ENCODE results near the gene TRIM56. TPM values are rescaled to one million over a fixed set of nuclear protein-coding genes. Genes with fewer than 3 reads are reported as not detected.

Gene TRIM56
- total RNA-seq, 1 experiment from 2014 or later: 23.1 TPM

DNA sequence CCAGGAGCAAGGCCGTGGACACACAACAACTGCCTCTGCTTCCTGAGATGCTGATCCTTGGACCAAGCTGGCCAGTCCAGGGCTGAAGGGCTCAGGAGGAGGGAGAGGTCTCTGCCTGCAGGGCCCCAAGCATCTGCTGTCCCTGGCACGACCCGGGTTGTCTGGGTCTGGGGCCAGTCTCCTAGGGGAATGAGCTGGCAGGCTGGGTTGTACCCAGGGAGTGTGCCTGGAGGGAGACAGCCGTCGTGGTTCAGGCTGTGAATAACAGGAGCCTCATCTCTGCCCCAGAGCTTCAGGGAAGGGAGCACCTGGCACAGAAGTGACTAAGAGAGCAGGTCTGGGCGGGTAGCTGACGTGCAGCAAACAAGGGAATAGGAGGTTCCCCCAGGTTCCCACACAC lies 23.7 kb downstream of the TRIM56 start (continued):
- TF ChIP-seq, protein P1, sequence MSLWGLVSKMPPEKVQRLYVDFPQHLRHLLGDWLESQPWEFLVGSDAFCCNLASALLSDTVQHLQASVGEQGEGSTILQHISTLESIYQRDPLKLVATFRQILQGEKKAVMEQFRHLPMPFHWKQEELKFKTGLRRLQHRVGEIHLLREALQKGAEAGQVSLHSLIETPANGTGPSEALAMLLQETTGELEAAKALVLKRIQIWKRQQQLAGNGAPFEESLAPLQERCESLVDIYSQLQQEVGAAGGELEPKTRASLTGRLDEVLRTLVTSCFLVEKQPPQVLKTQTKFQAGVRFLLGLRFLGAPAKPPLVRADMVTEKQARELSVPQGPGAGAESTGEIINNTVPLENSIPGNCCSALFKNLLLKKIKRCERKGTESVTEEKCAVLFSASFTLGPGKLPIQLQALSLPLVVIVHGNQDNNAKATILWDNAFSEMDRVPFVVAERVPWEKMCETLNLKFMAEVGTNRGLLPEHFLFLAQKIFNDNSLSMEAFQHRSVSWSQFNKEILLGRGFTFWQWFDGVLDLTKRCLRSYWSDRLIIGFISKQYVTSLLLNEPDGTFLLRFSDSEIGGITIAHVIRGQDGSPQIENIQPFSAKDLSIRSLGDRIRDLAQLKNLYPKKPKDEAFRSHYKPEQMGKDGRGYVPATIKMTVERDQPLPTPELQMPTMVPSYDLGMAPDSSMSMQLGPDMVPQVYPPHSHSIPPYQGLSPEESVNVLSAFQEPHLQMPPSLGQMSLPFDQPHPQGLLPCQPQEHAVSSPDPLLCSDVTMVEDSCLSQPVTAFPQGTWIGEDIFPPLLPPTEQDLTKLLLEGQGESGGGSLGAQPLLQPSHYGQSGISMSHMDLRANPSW (CRISPR knock-in tag; conservative IDR thresholded peaks at IDR 0.05; ENCODE audit: low read depth): no peak
- TF ChIP-seq ZBTB21 (CRISPR knock-in tag; IDR thresholded peaks at IDR 0.05; ENCODE audit: borderline replicate concordance) (no peak), FOXJ3 (CRISPR knock-in tag; IDR thresholded peaks at IDR 0.05; ENCODE audit: borderline replicate concordance) (no peak)
- TF ChIP-seq, protein P2, sequence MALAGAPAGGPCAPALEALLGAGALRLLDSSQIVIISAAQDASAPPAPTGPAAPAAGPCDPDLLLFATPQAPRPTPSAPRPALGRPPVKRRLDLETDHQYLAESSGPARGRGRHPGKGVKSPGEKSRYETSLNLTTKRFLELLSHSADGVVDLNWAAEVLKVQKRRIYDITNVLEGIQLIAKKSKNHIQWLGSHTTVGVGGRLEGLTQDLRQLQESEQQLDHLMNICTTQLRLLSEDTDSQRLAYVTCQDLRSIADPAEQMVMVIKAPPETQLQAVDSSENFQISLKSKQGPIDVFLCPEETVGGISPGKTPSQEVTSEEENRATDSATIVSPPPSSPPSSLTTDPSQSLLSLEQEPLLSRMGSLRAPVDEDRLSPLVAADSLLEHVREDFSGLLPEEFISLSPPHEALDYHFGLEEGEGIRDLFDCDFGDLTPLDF (CRISPR knock-in tag; IDR thresholded peaks at IDR 0.05): no peak

DNA sequence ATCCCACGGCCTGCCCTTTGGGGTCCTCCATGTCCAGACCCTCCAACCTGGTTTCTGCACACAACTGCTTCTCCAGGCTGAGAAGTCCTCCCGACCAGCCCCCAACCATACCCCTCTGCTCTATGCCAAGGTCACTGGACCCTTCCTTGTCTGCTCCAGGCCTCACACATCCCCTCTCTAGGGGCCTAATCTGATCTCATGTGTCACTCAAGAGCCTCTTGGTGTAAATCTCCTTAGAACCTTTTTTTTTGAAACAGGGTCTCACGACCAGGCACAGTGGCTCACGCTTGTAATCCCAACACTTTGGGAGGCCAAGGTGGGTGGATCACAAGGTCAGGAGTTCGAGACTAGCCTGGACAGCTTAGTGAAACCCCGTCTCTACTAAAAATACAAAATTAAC lies 24.1 kb downstream of the TRIM56 start:
- Mint-ChIP-seq H3K4me1 (no peaks in the 10 kb centered on the region), H3K4me3 (no peak overlapping the region), H3K27ac (no peak overlapping the region), H3K9me3 (no peaks in the 10 kb centered on the region), H3K27me3 (ENCODE audit: low read depth) (no peaks in the 10 kb centered on the region), H3K36me3 (no peaks in the 10 kb centered on the region)
- POLR2A ChIA-PET: no interaction called here
- TF ChIP-seq, protein P3, sequence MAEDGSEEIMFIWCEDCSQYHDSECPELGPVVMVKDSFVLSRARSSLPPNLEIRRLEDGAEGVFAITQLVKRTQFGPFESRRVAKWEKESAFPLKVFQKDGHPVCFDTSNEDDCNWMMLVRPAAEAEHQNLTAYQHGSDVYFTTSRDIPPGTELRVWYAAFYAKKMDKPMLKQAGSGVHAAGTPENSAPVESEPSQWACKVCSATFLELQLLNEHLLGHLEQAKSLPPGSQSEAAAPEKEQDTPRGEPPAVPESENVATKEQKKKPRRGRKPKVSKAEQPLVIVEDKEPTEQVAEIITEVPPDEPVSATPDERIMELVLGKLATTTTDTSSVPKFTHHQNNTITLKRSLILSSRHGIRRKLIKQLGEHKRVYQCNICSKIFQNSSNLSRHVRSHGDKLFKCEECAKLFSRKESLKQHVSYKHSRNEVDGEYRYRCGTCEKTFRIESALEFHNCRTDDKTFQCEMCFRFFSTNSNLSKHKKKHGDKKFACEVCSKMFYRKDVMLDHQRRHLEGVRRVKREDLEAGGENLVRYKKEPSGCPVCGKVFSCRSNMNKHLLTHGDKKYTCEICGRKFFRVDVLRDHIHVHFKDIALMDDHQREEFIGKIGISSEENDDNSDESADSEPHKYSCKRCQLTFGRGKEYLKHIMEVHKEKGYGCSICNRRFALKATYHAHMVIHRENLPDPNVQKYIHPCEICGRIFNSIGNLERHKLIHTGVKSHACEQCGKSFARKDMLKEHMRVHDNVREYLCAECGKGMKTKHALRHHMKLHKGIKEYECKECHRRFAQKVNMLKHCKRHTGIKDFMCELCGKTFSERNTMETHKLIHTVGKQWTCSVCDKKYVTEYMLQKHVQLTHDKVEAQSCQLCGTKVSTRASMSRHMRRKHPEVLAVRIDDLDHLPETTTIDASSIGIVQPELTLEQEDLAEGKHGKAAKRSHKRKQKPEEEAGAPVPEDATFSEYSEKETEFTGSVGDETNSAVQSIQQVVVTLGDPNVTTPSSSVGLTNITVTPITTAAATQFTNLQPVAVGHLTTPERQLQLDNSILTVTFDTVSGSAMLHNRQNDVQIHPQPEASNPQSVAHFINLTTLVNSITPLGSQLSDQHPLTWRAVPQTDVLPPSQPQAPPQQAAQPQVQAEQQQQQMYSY (CRISPR knock-in tag; IDR thresholded peaks at IDR 0.05): no peak
- TF ChIP-seq, protein P4, sequence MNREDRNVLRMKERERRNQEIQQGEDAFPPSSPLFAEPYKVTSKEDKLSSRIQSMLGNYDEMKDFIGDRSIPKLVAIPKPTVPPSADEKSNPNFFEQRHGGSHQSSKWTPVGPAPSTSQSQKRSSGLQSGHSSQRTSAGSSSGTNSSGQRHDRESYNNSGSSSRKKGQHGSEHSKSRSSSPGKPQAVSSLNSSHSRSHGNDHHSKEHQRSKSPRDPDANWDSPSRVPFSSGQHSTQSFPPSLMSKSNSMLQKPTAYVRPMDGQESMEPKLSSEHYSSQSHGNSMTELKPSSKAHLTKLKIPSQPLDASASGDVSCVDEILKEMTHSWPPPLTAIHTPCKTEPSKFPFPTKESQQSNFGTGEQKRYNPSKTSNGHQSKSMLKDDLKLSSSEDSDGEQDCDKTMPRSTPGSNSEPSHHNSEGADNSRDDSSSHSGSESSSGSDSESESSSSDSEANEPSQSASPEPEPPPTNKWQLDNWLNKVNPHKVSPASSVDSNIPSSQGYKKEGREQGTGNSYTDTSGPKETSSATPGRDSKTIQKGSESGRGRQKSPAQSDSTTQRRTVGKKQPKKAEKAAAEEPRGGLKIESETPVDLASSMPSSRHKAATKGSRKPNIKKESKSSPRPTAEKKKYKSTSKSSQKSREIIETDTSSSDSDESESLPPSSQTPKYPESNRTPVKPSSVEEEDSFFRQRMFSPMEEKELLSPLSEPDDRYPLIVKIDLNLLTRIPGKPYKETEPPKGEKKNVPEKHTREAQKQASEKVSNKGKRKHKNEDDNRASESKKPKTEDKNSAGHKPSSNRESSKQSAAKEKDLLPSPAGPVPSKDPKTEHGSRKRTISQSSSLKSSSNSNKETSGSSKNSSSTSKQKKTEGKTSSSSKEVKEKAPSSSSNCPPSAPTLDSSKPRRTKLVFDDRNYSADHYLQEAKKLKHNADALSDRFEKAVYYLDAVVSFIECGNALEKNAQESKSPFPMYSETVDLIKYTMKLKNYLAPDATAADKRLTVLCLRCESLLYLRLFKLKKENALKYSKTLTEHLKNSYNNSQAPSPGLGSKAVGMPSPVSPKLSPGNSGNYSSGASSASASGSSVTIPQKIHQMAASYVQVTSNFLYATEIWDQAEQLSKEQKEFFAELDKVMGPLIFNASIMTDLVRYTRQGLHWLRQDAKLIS (CRISPR knock-in tag; IDR thresholded peaks at IDR 0.05; ENCODE audit: borderline replicate concordance): no peak
- TF ChIP-seq, protein P5, sequence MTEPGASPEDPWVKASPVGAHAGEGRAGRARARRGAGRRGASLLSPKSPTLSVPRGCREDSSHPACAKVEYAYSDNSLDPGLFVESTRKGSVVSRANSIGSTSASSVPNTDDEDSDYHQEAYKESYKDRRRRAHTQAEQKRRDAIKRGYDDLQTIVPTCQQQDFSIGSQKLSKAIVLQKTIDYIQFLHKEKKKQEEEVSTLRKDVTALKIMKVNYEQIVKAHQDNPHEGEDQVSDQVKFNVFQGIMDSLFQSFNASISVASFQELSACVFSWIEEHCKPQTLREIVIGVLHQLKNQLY (CRISPR knock-in tag; IDR thresholded peaks at IDR 0.05): no peak
- TF ChIP-seq, protein P6, sequence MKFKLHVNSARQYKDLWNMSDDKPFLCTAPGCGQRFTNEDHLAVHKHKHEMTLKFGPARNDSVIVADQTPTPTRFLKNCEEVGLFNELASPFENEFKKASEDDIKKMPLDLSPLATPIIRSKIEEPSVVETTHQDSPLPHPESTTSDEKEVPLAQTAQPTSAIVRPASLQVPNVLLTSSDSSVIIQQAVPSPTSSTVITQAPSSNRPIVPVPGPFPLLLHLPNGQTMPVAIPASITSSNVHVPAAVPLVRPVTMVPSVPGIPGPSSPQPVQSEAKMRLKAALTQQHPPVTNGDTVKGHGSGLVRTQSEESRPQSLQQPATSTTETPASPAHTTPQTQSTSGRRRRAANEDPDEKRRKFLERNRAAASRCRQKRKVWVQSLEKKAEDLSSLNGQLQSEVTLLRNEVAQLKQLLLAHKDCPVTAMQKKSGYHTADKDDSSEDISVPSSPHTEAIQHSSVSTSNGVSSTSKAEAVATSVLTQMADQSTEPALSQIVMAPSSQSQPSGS (CRISPR knock-in tag; IDR thresholded peaks at IDR 0.05; ENCODE audit: borderline replicate concordance, low read depth): no peak
- TF ChIP-seq CBFB (CRISPR knock-in tag; IDR thresholded peaks at IDR 0.05; ENCODE audit: low read depth): no peak
- TF ChIP-seq SMAD4 (CRISPR knock-in tag; IDR thresholded peaks at IDR 0.05): no peak
- TF ChIP-seq, protein P7, sequence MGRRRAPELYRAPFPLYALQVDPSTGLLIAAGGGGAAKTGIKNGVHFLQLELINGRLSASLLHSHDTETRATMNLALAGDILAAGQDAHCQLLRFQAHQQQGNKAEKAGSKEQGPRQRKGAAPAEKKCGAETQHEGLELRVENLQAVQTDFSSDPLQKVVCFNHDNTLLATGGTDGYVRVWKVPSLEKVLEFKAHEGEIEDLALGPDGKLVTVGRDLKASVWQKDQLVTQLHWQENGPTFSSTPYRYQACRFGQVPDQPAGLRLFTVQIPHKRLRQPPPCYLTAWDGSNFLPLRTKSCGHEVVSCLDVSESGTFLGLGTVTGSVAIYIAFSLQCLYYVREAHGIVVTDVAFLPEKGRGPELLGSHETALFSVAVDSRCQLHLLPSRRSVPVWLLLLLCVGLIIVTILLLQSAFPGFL (CRISPR knock-in tag; IDR thresholded peaks at IDR 0.05; ENCODE audit: borderline replicate concordance): no peak
- no peak for ATAC-seq
- no peak for DNase-seq (ENCODE audit: low spot score)
- CTCF ChIA-PET: interaction anchor here (1.4 to 2.8 kb wide), 3 partner anchors 15 to 35 kb away, joined by 3 to 10 read pairs (median 3); no protein-coding TSS in a partner anchor
